Stimulated activated CD4-positive, alpha-beta T cell treated with anti-CD3 and anti-CD28 coated beads, Interleukin-12 subunit alpha, Interleukin-12 subunit beta, amount 100 ng/mL, for 48 hours (primary cell): ENCODE results near the gene TTC9C.
"Not testable (repeated sequence)": the region's sequence is repeated elsewhere in the genome, so short reads cannot be mapped to it uniquely, and the experiment has no call there.

Experiments
- DNase-seq, 3 donors: peaks; one replicate each; pipeline ENCODE4 v3.0.0-alpha.2; 2020; ENCODE audit warnings: low read depth in 2 of 3, low spot score in 1 of 3

Gene TTC9C, protein sequence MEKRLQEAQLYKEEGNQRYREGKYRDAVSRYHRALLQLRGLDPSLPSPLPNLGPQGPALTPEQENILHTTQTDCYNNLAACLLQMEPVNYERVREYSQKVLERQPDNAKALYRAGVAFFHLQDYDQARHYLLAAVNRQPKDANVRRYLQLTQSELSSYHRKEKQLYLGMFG

DNA sequence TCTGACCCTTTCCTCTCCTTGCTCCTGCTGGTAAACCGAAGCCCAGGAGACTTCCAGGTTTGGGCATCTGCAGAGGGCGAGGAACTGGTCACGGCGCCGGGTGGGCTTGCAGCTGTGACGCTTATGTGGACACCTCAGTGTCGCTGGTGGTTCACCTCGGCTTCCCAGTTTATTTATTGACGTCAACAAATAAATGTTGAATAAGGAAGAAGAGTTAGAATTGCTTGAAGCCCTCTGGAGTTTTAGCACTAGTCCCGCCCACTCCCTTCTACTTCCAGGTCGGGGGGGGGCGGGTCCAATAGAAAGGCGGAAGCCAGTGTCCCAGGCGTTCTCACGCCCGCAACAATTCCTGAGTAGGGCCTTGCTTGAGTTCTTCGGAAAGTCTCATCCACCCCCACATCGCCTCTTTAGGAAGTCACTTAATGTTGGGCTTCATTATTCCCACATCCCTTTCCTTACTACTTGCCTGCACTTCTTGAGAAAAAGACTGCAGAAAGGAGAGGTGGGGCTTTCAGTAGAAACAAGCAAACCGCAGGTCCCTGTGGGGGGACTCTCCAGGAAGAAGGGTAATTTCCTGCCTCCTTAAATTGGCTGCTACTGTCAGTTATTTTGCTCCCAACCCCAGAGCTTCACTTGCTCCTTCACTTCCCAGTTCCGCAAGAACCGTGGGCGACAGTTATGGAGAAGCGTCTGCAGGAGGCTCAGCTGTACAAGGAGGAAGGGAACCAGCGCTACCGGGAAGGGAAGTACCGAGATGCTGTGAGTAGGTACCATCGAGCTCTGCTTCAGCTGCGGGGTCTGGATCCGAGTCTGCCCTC, at the start of gene TTC9C:
Gene TTC9C (plus strand): TSS at position 316 of the 818 bp plus-strand sequence. CDS start 363 bp downstream, at position 679.
- DNase-seq: peak; percentile 63 to 82 (median 78)

DNA sequence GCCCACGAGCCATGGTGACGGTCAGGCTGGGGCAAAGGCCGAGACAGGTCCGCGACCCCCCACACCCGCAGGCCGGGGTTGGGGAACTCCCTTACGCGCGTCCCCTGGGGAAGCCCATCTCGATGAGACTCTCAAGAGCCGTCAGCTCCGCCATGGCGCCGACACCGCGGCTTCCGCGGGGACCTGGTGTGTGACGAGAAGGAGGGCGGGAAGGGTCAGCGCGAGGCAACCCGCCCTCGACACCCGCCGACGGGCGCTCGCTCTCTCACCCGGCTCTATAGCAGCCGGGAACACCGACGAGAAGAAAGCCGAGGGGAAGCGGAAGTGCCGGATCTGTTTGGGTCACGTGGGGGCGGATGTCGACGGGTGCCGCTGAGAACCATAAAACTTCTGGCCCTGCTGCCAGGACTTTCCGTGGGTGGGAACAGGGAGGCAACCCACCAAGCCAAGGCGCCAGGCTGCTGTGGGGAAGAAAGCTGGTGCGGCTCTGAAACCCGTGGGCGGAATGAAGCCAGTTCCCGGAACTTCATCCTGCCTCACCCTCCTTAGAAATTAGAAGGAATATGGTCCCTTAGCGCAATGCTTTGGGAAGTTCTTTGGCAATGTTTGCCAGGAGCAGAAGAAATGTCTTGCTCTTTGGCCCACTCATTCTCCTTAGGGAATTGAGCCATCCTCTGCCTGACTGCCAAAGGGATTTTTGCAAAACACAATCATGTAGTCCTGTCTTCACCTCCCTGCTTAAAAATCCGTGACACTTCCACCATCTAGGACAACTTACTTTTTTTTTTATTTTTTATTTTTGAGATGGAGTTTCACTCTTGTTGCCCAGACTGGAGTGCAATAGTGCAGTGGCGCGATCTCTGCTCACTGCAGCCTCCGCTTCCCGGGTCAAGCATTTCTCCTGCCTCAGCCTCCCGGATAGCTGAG, 49.3 kb upstream of the TTC9C start, which contains the start of gene UBXN1:
Gene UBXN1 (minus strand): TSS at position 304 of the 927 bp plus-strand sequence. CDS start 150 bp downstream, at position 154.
- DNase-seq: peak; percentile 81 to 86 (median 83)

- DNase-seq: no peak
These were observed 47.5 kb upstream of the TTC9C start for GRCh38 chr11:62680825-62681240.

DNA sequence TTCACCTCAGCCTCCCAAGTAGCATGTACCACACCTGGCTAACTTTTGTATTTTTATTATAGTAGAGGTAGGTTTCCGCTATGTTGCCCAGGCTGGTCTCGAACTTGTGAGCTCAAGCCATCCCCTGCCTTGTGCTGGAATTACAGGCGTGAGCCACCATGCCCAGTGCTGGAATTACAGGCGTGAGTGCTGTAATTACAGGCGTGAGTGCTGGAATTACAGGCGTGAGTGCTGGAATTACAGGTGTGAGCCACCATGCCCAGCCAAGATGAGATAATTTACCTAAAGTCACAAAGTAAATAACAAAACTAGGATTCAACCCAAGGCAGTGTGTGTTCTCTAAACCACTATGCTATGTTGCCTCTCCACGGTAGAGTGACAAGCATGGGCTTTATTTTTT, 45.8 kb upstream of the TTC9C start:
- DNase-seq: no peak

DNA sequence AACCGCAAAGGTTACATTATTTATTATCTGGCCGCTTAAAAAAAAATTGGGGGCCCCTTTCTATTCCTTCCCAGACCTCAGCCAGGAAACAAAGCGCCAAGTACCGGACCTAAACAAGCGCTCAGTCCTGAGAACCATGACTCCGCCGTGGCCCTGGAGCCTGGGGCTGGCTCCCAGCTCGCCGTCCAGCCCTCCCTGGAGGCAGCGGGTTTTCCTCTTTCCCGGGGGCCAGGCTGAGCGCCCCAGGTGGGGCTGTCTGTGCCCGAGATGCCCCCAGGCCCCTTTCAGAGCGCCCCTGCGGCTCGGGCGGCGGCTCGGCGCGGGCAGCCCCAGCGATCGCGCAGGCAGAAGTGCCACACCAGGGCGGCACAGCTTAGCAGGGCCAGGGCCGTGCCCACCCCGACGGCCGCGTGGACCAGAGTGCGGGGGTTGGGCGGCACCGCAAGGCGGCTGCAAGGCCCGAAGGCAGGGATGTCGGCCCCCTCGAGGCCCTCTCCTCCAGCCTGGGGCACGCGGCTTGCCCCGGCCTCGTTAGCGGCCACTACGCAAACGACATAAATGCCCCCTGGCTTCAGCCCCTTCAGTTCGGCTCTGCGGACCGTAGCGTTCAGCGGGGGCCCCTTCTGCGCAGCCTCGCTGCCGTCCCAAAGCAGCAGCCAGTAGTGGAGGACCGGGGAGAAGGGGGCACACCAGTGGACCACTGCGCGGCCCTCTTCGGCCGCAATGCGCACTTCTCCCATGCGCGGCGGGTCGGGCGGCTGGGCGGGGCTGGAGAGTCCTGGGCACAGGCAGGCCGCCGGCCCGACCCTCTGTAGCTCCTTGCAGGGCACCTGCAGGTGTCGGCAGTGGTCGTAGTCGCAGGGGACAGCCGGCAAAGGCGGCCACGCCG, 40.5 kb upstream of the TTC9C start:
- DNase-seq: no peak

DNA sequence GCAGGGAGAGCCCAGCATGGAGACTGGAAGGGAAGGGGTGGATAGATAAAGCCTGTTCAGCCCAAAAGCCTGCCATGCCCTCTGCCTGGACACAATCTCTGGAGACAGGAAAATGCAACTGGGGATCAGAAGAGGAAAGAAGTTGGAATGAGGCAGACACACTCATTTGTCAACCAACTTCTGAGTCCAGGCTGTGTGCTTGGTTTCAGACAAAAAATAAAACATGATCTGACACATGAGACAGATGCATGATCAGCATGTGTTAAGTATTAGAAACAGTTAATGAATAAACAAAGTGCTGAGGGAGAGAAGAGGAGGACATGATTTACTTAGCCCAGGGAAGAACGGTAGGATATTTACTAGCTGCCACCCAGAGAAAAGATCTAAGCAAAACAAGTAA, 39.8 kb upstream of the TTC9C start:
- DNase-seq: no peak

- DNase-seq: no peak
These were observed 38.7 kb upstream of the TTC9C start, which contains the start of gene LRRN4CL for GRCh38 chr11:62689421-62690183. Gene LRRN4CL, minus strand, starts transcription at chr11:62689530. Its CDS starts 1,022 bp downstream, at chr11:62688508.

- DNase-seq: not testable (repeated sequence)
These were observed 34.7 kb upstream of the TTC9C start for GRCh38 chr11:62693624-62694023.

DNA sequence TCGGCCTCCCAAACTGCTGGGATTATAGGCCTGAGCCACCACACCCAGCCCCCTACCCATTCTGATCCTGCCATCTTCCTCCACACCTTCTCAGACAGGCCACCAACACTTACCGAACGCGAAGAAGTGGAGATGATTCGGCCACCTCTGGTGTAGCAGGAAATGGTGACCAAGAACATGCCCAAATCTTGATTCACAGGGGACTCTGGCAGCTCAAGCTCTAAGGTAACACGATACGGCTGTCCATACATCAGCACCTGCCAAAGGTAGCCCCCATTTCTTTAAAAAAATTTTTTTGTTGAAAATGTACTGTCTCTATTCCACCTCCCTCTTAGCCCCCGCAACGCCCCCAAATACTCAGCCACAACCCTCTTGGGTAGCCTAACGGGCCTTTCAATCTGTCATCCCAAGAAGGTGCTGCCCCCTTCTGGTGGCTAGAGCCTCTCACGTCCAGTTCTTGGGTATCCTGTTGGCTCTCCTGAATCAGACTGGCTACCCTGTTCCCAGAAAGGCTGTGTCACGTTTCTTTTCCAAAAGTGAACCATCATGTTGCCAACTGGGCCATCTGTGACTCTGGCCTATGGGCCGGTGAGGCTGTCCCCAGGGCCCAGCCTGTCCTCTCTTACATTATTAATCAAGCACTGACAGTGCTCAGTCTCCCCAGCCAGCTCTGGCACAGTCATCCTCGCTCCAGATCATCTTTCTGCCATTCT, 33.7 kb upstream of the TTC9C start:
- peak in 2 of 3 donors; percentile 63 to 78 for DNase-seq

DNA sequence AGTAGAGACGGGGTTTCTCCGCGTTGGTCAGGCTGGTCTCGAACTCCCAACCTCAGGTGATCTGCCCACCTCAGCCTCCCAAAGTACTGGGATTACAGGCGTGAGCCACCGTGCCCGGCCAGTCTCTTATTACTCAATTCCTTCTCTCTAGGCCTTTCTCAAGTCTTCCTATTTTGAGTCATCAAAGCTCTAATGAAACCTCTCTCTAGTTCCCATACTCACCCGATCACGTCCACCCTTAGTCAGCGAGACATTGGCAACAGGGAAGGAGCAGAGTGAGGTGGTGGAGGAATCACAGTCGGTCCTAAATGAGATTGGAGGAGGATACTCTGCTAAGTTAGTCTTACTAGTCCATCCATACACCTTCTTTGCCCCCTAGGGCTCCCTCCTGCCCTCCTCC, 26.0 kb upstream of the TTC9C start:
- DNase-seq: no peak

DNA sequence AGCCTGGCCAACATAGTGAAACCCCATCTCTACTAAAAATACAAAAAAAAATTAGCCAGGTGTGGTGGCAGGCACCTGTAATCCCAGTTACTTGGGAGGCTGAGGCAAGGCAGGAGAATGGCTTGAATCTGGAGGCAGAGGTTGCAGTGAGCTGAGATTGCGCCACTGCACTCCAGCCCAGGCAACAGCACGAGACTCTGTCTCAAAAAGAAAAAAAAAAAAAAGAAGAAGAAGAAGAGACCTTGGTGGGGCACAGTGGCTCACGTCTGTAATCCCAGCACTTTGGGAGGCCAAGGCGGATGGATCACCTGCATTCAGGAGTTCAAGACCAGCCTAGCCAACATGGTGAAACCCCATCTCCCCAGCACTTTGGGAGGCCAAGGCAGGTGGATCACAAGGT, 24.4 kb upstream of the TTC9C start:
- not testable (repeated sequence) for DNase-seq

GRCh38 chr11:62705413-62705812, 22.9 kb upstream of the TTC9C start:
- no peak for DNase-seq

DNA sequence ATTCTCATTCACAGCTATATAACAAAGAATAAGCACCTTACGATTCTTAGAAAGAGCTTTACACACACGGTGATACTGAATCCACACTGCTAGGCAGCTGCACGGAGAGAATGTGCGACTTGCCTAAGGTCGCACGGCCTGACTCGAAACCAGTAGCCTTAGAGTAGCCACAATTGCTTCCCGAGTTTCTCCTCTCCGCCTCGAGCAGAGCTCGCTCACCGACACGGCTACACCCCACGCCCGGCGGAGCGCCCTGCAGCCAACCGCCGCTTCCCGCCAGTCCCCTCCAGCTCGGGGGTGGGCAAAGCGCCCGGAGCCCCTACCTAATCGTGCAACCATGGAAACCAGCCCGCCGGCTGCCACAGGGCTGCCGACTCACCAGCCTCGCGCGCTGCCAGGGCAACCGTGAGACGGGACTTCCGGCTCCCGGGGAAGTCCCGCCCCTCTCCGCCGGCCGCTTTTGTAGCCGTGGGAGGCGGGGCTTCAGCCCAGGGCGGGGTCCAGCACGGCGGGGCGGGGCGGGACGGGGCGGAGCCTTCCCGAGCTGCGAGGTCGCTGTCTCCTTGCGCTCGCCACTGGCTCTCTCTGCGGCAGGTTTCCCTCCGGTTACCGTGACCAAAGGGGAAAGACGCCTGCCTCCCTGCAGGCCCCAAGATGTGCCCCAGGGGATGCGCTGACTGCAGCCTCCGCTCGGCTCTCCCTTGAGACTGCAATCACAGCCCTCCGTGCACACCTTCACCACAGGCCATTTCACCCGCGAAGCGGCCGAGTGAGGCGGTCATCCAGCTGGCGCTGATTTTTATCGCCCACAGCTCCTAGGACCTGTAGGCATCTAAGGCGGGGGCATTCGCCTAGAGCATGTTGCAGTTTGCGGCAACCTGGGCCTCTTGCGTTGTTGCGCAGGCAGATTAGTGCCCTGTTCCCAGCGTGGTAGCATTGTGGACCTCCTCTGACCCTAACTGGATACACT, 22.1 kb upstream of the TTC9C start:
- DNase-seq: peak; percentile 86 to 93 (median 92)

GRCh38 chr11:62706850-62707247, 21.4 kb upstream of the TTC9C start:
- no peak for DNase-seq

GRCh38 chr11:62707277-62707861, 20.9 kb upstream of the TTC9C start, which contains the start of the genes BSCL2 and GNG3:
Gene BSCL2, minus strand, starts transcription at chr11:62707424. Its CDS starts 229 bp downstream, at chr11:62707195.
Gene GNG3, plus strand, starts transcription at chr11:62707676. Its CDS starts 620 bp downstream, at chr11:62708296.
- no peak for DNase-seq

DNA sequence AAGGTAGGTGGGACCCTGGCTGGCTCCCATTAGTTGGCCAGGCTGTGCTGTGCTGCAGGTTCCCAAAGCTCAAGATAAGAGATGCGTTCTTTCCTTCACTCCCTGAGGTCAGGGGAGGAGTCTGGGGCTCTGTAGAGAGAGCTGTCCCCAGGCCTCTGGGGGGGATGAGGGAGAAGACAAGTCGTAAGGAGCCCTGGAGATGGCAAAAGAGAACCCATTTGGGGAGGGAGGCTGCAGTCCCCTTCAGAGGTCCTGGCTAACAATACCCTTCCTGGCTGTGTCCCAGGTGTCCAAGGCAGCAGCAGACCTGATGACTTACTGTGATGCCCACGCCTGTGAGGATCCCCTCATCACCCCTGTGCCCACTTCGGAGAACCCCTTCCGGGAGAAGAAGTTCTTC, 19.9 kb upstream of the TTC9C start:
- DNase-seq: no peak

GRCh38 chr11:62708793-62709192, 19.5 kb upstream of the TTC9C start:
- DNase-seq: no peak
